GM12891 (cell line): Measurements from ENCODE around the gene GPR82.

Experiments
- POLR2A ChIP-seq: IDR thresholded peaks from 2 replicates; pipeline ENCODE4 v1.6.1; 2011; ENCODE audit warnings: low read depth, low read length, control low read depth
- POLR2AphosphoS5 ChIP-seq: IDR thresholded peaks from 2 replicates; pipeline ENCODE4 v1.6.1; 2011; ENCODE audit warnings: low read depth, low read length, control low read depth
- POU2F2 ChIP-seq: IDR thresholded peaks from 2 replicates; pipeline ENCODE4 v1.6.1; 2011; ENCODE audit warnings: low read depth, mild to moderate bottlenecking, control low read depth, low read length, moderate library complexity
- SPI1 ChIP-seq: IDR thresholded peaks from 2 replicates; pipeline ENCODE4 v1.6.1; 2011; ENCODE audit warnings: low read depth, low read length, control low read depth
- TAF1 ChIP-seq: IDR thresholded peaks from 2 replicates; pipeline ENCODE4 v1.6.1; 2011; ENCODE audit warnings: low read depth, low read length, control low read depth

DNA sequence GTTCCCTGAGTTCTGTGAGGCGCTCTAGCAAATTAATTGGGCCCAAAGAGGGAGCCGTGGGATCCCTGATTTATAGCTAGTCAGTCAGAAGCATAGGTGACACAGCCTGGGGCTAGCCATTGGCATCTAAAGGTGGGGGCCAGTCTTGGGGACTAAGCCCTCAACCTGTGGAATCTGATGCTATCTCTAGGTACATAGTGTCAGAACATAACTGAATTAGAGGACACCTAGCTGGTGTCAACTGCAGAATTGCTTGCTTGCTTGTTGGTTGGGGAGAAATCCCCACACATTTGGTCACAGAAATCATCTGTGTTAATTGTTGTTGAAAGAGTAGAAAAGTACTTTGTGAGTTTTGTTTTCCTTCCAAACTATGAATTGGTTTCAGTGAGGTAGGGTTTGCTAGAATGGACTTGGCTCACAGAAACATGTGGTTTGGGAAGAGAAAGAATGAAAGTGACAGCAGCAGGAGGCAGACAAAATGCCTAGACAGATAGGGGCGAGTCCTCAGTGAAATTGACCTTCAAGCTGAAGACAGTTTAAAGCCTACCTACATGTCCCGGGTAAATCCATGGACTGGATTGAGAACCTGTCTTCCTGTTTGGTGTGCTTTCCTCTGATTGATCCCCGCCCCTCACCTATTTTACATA, 12.8 kb upstream of the GPR82 start:
- TF ChIP-seq POLR2A (no peak), TAF1 (no peak), POLR2AphosphoS5 (no peak), POU2F2 (no peak), SPI1 (no peak)
